ENCODE data around the gene PTN.
"Not testable (repeated sequence)": the region's sequence is repeated elsewhere in the genome, so short reads cannot be mapped to it uniquely, and the experiment has no call there.

The PTN gene

GRCh38 chr7:137245186-137245585 lies 98.3 kb downstream of the PTN start:
- TF ChIP-seq, protein P1, sequence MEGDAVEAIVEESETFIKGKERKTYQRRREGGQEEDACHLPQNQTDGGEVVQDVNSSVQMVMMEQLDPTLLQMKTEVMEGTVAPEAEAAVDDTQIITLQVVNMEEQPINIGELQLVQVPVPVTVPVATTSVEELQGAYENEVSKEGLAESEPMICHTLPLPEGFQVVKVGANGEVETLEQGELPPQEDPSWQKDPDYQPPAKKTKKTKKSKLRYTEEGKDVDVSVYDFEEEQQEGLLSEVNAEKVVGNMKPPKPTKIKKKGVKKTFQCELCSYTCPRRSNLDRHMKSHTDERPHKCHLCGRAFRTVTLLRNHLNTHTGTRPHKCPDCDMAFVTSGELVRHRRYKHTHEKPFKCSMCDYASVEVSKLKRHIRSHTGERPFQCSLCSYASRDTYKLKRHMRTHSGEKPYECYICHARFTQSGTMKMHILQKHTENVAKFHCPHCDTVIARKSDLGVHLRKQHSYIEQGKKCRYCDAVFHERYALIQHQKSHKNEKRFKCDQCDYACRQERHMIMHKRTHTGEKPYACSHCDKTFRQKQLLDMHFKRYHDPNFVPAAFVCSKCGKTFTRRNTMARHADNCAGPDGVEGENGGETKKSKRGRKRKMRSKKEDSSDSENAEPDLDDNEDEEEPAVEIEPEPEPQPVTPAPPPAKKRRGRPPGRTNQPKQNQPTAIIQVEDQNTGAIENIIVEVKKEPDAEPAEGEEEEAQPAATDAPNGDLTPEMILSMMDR (IDR thresholded peaks at IDR 0.05), result no peak
- Histone ChIP-seq H3K4me3 (no peak overlapping the region), H3K27ac (no peak overlapping the region)
- no peak for DNase-seq (ENCODE audit: low spot score)

DNA sequence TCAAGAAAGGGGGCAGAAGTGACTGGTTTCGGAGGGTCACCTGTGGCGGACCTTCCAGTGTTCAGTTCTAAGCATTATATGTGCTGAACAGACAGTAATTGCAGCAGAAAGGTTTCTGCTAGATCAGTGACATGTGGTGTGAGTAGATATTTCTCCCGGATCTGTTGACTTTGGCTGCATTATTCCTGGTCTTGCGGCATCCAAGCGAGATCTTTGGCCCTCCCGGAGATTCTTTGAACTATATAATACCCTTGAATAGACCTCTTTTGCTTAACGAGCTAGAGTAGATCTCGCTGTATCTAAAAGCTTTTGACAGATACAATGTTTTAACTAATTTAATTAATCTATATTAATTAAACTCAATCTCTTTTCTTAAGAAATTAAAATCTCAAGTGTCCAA lies 99.8 kb downstream of the PTN start:
- H3K4me3 ChIP-seq, result no peak overlapping the region
- H3K27ac ChIP-seq, result no peak overlapping the region
- no peak for DNase-seq (ENCODE audit: low spot score)
- TF ChIP-seq, protein P1 (IDR thresholded peaks at IDR 0.05), result no peak

- TF ChIP-seq, protein P1 (IDR thresholded peaks at IDR 0.05), result no peak
- Histone ChIP-seq H3K4me3 (no peak overlapping the region), H3K27ac (no peak overlapping the region)
- no peak for DNase-seq (ENCODE audit: low spot score)
Measured at GRCh38 chr7:137242616-137243015, 100.9 kb downstream of the PTN start.

- no peak for DNase-seq (ENCODE audit: low spot score)
Measured at GRCh38 chr7:137241655-137242360, 101.7 kb downstream of the PTN start.

GRCh38 chr7:137239186-137239585 lies 104.3 kb downstream of the PTN start:
- not testable (repeated sequence) for H3K4me3 ChIP-seq; DNase-seq (ENCODE audit: low spot score); H3K27ac ChIP-seq

More at GRCh38 chr7:137241655-137242360, 101.7 kb downstream of the PTN start:
- Histone ChIP-seq H3K4me3 (no peak overlapping the region), H3K27ac (no peak overlapping the region)
- TF ChIP-seq, protein P1 (IDR thresholded peaks at IDR 0.05), result no peak

- no peak for DNase-seq (ENCODE audit: low spot score)
- TF ChIP-seq, protein P1 (IDR thresholded peaks at IDR 0.05), result no peak
- Histone ChIP-seq H3K27ac (no peak overlapping the region), H3K4me3 (no peak overlapping the region)
Measured at GRCh38 chr7:137235434-137235833, 108.1 kb downstream of the PTN start.

DNA sequence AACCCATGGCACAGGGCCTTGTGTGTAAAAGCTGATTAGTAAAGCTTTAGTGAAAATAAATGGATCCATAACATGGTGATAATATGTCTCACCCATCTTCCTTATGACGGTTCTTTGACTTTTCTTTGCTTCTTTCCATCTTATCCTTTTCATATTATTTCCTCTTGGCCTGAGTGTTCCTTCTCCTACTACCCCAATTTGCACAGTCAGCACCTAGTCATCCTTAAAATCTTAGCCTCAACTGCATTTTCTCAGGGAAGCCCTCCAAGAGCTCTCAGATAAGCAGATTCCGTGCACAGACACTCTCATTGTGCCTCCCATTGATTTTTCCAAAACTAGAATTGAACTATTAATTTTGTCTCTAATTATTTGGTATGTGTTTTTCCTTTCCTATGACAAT lies 112.4 kb downstream of the PTN start:
- Histone ChIP-seq H3K27ac (no peak overlapping the region), H3K4me3 (no peak overlapping the region)
- no peak for DNase-seq (ENCODE audit: low spot score)
- TF ChIP-seq, protein P1 (IDR thresholded peaks at IDR 0.05), result no peak
